Measurements from ENCODE around the gene NPRL2.

Gene NPRL2

DNA sequence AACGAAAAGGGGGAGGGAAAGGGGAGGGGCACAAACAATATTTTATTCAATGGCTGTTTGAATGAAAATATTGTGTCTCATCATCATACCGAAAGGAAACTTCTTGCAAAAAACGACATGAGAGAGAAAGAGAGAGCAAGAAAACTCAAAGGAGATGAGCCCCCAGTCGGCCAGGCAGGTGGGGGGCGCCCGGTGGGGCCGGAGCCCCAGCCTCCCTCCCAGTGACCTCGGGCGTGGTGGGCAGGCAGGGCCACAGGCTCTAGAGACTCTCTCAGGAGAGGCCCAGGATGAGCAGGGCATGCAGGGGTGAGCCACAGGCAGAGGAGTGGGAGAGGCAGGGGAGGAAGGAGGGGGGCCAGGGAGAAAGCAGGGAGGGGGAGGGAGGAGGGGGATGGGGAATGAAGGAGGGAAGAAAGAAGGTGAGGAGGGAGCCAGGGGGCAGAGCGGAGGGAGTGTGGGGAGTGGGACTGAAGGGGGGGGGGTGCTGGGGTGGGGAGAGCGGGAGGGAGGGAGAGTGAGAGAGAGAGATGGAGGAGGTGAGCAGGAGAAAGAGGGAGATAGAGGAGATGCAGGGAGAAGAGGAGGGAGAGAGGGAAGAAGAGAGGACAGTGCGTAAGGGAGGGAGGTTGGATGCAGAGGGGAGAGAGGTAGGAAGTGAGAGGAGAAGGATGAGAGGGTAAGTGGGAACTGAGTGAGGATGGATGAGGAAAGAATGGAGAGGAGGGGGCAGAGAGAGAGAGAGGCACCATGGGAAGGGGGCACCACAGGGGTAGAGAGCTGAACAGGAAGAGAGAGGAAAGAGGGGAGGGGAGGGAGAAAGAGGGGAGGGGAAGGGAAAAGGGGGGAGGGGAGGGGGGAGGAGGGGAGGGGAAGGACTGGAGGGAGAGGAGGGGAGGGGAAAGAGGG is 22.8 kb upstream of the NPRL2 start:
- no peak overlapping the region for H3K4me3 ChIP-seq (ENCODE audit: low read depth, low read length)
- TF ChIP-seq, protein P1, sequence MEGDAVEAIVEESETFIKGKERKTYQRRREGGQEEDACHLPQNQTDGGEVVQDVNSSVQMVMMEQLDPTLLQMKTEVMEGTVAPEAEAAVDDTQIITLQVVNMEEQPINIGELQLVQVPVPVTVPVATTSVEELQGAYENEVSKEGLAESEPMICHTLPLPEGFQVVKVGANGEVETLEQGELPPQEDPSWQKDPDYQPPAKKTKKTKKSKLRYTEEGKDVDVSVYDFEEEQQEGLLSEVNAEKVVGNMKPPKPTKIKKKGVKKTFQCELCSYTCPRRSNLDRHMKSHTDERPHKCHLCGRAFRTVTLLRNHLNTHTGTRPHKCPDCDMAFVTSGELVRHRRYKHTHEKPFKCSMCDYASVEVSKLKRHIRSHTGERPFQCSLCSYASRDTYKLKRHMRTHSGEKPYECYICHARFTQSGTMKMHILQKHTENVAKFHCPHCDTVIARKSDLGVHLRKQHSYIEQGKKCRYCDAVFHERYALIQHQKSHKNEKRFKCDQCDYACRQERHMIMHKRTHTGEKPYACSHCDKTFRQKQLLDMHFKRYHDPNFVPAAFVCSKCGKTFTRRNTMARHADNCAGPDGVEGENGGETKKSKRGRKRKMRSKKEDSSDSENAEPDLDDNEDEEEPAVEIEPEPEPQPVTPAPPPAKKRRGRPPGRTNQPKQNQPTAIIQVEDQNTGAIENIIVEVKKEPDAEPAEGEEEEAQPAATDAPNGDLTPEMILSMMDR (IDR thresholded peaks at IDR 0.05; ENCODE audit: insufficient read depth, low read depth, low read length, missing control alignments): no peak
- no peak for DNase-seq (ENCODE audit: low read depth)

DNA sequence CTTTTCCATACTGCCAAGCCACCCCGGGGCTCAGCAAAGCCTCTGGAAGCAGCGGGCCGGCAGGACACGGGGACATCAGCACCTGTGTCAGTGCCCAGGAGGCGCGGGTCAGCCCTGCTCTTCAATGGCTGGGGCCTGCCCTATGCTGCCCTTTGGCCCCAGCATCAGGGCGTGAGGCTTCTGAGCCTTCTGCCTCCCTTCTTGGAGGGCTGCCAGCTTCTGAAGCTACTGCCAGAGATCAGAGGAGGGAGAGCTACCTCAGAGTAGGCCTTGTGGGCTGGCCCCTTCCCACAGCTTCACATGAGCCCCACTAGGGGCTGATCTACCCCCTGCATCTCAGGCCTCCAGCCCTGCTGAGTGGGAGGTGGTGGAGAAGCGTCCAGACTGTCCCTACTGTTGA is 21.8 kb upstream of the NPRL2 start:
- no peak overlapping the region for H3K4me3 ChIP-seq (ENCODE audit: low read depth, low read length)
- TF ChIP-seq, protein P1 (IDR thresholded peaks at IDR 0.05; ENCODE audit: insufficient read depth, low read depth, low read length, missing control alignments): no peak
- DNase-seq (ENCODE audit: low read depth): no peak

DNA sequence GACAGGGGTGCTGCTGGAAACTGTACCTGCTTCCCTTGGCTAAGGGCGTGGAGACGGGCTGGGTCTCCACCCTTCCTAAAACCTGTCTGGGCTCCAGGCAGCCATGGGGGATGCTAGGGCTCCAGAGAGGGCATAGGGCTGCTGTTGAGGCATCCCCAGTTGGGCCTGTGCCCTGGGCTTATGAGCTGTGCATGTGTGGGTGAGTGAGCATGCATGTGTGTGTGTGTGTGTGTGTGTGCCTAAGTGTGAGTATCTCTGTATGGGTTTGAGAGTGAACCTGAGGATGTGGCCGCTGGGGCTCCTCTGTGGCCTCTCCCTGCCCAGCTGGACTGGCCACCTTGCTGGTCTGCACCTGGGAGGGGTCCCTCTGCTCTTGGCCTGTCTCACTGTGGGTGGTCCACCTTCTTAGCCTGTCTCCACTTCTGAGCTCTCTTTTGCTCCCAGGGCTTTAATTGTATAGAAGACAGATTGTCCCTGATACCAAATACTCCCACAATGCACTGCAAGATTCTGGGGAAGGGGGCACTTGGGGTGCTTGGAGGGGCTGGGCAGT is 20.6 kb upstream of the NPRL2 start:
- TF ChIP-seq, protein P1 (IDR thresholded peaks at IDR 0.05; ENCODE audit: insufficient read depth, low read depth, low read length, missing control alignments): no peak
- peak; percentile 34 for DNase-seq (ENCODE audit: low read depth)
- no peak overlapping the region for H3K4me3 ChIP-seq (ENCODE audit: low read depth, low read length)

DNA sequence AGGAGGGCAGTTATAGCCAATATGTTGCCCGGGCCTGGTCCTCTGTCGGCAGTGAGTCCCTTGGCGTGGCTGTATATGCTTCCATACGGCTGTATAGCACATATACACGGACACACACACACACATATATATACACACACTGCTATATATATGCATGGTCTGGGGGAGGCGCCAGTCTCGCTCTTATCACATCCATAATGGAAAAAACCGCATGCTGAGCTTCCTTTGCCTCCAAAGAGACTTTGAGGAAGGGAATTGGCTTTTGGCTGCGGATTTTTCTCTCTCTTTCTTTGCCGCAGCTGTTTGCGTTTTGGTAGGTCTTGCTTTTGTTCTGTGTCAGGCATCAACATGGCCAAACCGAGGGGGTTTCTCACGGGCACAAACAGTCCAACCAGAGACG is 20.0 kb upstream of the NPRL2 start:
- TF ChIP-seq, protein P1 (IDR thresholded peaks at IDR 0.05; ENCODE audit: insufficient read depth, low read depth, low read length, missing control alignments): no peak
- H3K4me3 ChIP-seq (ENCODE audit: low read depth, low read length): no peak overlapping the region
- DNase-seq (ENCODE audit: low read depth): no peak

DNA sequence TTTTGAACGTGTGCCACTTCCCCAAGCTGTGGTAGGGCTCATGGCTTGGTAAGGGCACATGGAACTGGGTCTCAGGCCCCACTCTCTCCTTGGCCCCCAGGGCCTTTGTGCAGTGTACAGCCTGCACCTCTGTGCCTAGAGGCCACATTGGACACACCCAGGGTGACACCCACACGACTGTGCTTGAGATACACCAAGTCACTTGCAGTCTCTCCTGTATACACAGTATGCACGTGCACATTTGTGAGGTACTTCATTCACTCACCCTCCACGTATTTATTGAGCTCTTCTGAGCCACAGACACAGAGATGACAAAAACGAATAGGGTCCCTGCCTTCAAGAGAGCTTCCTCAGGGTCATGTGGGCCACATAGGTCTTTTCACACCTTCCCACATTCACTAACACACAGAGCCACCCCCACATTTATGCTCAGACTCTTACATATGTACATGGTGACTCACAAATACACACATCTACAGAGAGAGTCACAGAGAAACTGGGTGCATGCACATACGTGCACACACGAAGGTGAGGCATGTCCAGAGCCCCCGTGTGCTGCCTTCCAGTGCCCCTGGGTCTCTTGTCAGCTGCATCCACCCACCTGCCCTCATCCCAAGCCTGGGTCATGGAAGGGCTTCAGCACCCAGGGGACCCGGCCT is 18.6 kb upstream of the NPRL2 start:
- no peak for DNase-seq (ENCODE audit: low read depth)
- no peak overlapping the region for H3K4me3 ChIP-seq (ENCODE audit: low read depth, low read length)
- TF ChIP-seq, protein P1 (IDR thresholded peaks at IDR 0.05; ENCODE audit: insufficient read depth, low read depth, low read length, missing control alignments): no peak

- TF ChIP-seq, protein P1 (IDR thresholded peaks at IDR 0.05; ENCODE audit: insufficient read depth, low read depth, low read length, missing control alignments): no peak
- no peak for DNase-seq (ENCODE audit: low read depth)
- H3K4me3 ChIP-seq (ENCODE audit: low read depth, low read length): no peak overlapping the region
Measured at GRCh38 chr3:50365842-50366220, 15.3 kb upstream of the NPRL2 start.
